Liver (tissue), 9 donors: ENCODE results near the gene FSIP1. TPM values are rescaled to one million over a fixed set of nuclear protein-coding genes. Genes with fewer than 3 reads are reported as not detected.

Experiments used
- DNase-seq: peaks from one replicate; pipeline ENCODE4 v3.0.0-alpha.2; 2017; ENCODE audit warnings: low spot score
- H3K27ac ChIP-seq, 2 donors: one replicate each; pipeline ENCODE4 v1.7.0; 2013; ENCODE audit warnings: inconsistent platforms in 2 of 2, low read length in 2 of 2, control low read depth in 1 of 2, low read depth in 1 of 2, mild to moderate bottlenecking in 1 of 2
- H3K27me3 ChIP-seq, 4 donors: one replicate each; pipeline versions ENCODE4 v1.6.1 to v1.7.0; 2013; ENCODE audit warnings: low read length in 3 of 4, inconsistent platforms in 1 of 4, mild to moderate bottlenecking in 1 of 4, moderate library complexity in 1 of 4; ENCODE audit not compliant: control insufficient read depth in 4 of 4, insufficient read depth in 4 of 4
- H3K36me3 ChIP-seq, 4 donors: one replicate each; pipeline versions ENCODE4 v1.6.1 to v1.7.0; 2013; ENCODE audit warnings: low read length in 3 of 4, mild to moderate bottlenecking in 3 of 4, low read depth in 1 of 4, moderate library complexity in 1 of 4; ENCODE audit not compliant: control insufficient read depth in 4 of 4, insufficient read depth in 3 of 4
- H3K4me1 ChIP-seq, 4 donors: one replicate each; pipeline versions ENCODE4 v1.6.1 to v1.7.0; 2013; ENCODE audit warnings: low read length in 3 of 4, mild to moderate bottlenecking in 3 of 4, moderate library complexity in 1 of 4; ENCODE audit not compliant: control insufficient read depth in 4 of 4, insufficient read depth in 4 of 4
- H3K4me3 ChIP-seq, 3 donors: one replicate each; pipeline versions ENCODE4 v1.6.1 to v1.7.0; 2013; ENCODE audit warnings: low read length in 3 of 3, control low read depth in 1 of 3, low read depth in 1 of 3, mild to moderate bottlenecking in 1 of 3
- H3K9ac ChIP-seq, 2 donors: one replicate each; pipeline ENCODE4 v1.7.0; 2013; ENCODE audit warnings: low read length in 2 of 2, mild to moderate bottlenecking in 2 of 2, moderate library complexity in 2 of 2, control low read depth in 1 of 2, low read depth in 1 of 2
- H3K9me3 ChIP-seq, 4 donors: one replicate each; pipeline versions ENCODE4 v1.6.1 to v1.7.0; 2013; ENCODE audit warnings: low read length in 3 of 4; ENCODE audit not compliant: control insufficient read depth in 4 of 4
- EGR1 ChIP-seq, 2 donors: IDR thresholded peaks; 2 replicates each; pipeline ENCODE4 v1.6.1; 2016 to 2018; ENCODE audit warnings: antibody characterized with exemption in 2 of 2, low read depth in 2 of 2
- FOXA2 ChIP-seq: IDR thresholded peaks from 2 replicates; pipeline ENCODE4 v1.6.1; 2016; ENCODE audit warnings: antibody characterized with exemption
- HNF4A ChIP-seq, 2 donors: conservative IDR thresholded peaks; 2 replicates each; pipeline ENCODE4 v1.6.1; 2016; ENCODE audit warnings: antibody characterized with exemption in 2 of 2, mild to moderate bottlenecking in 2 of 2
- HNF4G ChIP-seq: IDR thresholded peaks from 2 replicates; pipeline ENCODE4 v1.6.1; 2016; ENCODE audit warnings: antibody characterized with exemption
- JUND ChIP-seq, 2 donors: IDR thresholded peaks; 2 replicates each; pipeline ENCODE4 v1.6.1; 2016; ENCODE audit warnings: antibody characterized with exemption in 2 of 2
- NR2F2 ChIP-seq: IDR thresholded peaks from 2 replicates; pipeline ENCODE4 v1.6.1; 2016; ENCODE audit warnings: antibody characterized with exemption
- RAD21 ChIP-seq, 2 donors: IDR thresholded peaks; 2 replicates each; pipeline ENCODE4 v1.6.1; 2016; ENCODE audit warnings: antibody characterized with exemption in 2 of 2, mild to moderate bottlenecking in 2 of 2
- RXRA ChIP-seq, 2 donors: IDR thresholded peaks; 2 replicates each; pipeline ENCODE4 v1.6.1; 2017 to 2018; ENCODE audit warnings: antibody characterized with exemption in 2 of 2, mild to moderate bottlenecking in 1 of 2
- SP1 ChIP-seq: IDR thresholded peaks from 2 replicates; pipeline ENCODE4 v1.6.1; 2018; ENCODE audit warnings: antibody characterized with exemption, mild to moderate bottlenecking
- WGBS: extraction: QIAGEN DNeasy Blood & Tissue Kit; methylation state at CpG from one replicate; pipeline ENCODE4 v1.1.7; 2013; 5-methylcytosine and 5-hydroxymethylcytosine counted together
- polyA plus RNA-seq, 2 donors: library from polyadenylated mRNA; stranded (reverse) in 1 of 2; unstranded in 1 of 2; fragments of 200-250 nt in 1 of 2; fragments of >200 nt in 1 of 2; fragmentation: Nextera tagmentation in 1 of 2; extraction: Ambion mirVana in 1 of 2; gene quantifications; one replicate each; pipeline versions ENCODE4 v1.2.1 to v1.2.3, GENCODE V29; 2013 to 2015
- total RNA-seq, 2 donors: library from RNA; depleted of rRNA; stranded (reverse); fragments of >200 nt; gene quantifications; one replicate each; pipeline ENCODE4 v1.2.3, GENCODE V29; 2014
- TF ChIP-seq, protein P1 (sequence below): IDR thresholded peaks from 2 replicates; pipeline ENCODE4 v1.6.1; 2016; ENCODE audit warnings: antibody characterized with exemption
- TF ChIP-seq, protein P2 (sequence below): fragments of 150-350 bp; IDR thresholded peaks from 2 replicates; pipeline ENCODE4 v1.5.1; 2017; ENCODE audit warnings: improper control_type of control experiment, low read depth, low read length; ENCODE audit not compliant: missing input control
- TF ChIP-seq, protein P3 (sequence below): IDR thresholded peaks from 2 replicates; pipeline ENCODE4 v1.6.1; 2016; ENCODE audit warnings: antibody characterized with exemption
- TF ChIP-seq, protein P4 (sequence below): IDR thresholded peaks from 2 replicates; pipeline ENCODE4 v1.6.1; 2016; ENCODE audit warnings: antibody characterized with exemption, mild to moderate bottlenecking
- TF ChIP-seq, protein P5 (sequence below): IDR thresholded peaks from 2 replicates; pipeline ENCODE4 v1.6.1; 2016; ENCODE audit warnings: antibody characterized with exemption
- donor health status: healthy.
- donor health status: healthy.
- donor health status: healthy.
- donor health status: healthy.
- donor health status: healthy.

The FSIP1 gene
- total and polyA plus RNA-seq, 4 donors: 0.05 to 0.29 (median 0.13) TPM

DNA sequence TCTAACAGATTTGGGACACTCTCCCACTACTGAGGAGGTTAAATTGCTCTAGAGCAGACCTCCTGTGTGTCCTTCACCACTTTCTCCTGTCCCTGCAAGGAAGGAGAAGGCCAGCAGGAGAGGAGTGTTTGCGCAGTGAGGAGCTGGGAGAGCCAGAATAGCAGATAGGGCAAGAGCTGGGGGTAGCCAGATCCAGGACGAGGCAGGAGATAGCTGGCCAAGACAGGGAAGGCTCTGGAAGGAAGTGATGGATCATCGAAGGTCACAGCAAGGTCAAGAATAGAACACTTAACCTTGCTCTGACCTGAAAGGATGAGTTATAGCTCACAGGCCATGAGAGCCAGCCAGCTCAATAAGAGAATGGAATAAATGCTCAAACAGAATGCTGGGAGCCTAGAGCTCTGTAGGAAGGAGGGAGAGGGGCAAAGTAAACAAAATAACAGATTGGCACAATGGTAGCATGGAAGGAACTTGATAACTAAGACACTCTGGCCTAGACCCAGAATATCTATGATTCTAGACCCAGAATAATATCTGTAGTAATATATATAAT is 37.5 kb upstream of the FSIP1 start:
- no peaks in the 10 kb centered on the region for H3K36me3 ChIP-seq
- H3K4me3 ChIP-seq: no peak overlapping the region
- TF ChIP-seq NR2F2: peak; percentile 70
- TF ChIP-seq, protein P1, sequence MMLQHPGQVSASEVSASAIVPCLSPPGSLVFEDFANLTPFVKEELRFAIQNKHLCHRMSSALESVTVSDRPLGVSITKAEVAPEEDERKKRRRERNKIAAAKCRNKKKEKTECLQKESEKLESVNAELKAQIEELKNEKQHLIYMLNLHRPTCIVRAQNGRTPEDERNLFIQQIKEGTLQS: no peak
- whole genome bisulfite sequencing: 59% methylated on average over 3 of the region's 3 CpGs
- no peak overlapping the region for H3K27ac ChIP-seq
- H3K4me1 ChIP-seq: no peaks in the 10 kb centered on the region
- H3K9ac ChIP-seq: no peak overlapping the region
- no peaks in the 10 kb centered on the region for H3K27me3 ChIP-seq
- DNase-seq: no peak
- no peaks in the 10 kb centered on the region for H3K9me3 ChIP-seq

DNA sequence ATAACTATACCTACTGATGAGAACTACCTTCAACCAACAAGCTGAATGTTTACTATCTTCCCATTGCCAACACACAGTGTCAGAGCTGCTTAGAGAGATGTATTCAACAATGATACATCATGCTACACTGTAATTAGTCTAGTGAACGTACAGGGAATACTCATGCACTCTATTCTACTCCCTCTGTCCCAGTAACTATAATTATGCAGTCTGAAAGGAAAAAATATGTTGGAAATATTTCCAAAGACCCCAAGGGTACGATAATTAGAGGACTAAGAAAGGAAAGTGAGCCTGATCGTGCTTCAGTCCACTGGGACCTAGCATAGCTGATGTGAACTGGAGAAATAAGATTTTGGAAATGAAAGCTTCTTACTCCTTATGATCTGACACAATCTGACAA is 36.9 kb upstream of the FSIP1 start:
- Histone ChIP-seq H3K9ac (no peak overlapping the region), H3K36me3 (no peaks in the 10 kb centered on the region), H3K27me3 (no peaks in the 10 kb centered on the region), H3K4me3 (no peak overlapping the region), H3K27ac (no peak overlapping the region), H3K9me3 (no peaks in the 10 kb centered on the region), H3K4me1 (no peaks in the 10 kb centered on the region)
- WGBS: 93% methylated on average over 3 of the region's 3 CpGs
- TF ChIP-seq, protein P2, sequence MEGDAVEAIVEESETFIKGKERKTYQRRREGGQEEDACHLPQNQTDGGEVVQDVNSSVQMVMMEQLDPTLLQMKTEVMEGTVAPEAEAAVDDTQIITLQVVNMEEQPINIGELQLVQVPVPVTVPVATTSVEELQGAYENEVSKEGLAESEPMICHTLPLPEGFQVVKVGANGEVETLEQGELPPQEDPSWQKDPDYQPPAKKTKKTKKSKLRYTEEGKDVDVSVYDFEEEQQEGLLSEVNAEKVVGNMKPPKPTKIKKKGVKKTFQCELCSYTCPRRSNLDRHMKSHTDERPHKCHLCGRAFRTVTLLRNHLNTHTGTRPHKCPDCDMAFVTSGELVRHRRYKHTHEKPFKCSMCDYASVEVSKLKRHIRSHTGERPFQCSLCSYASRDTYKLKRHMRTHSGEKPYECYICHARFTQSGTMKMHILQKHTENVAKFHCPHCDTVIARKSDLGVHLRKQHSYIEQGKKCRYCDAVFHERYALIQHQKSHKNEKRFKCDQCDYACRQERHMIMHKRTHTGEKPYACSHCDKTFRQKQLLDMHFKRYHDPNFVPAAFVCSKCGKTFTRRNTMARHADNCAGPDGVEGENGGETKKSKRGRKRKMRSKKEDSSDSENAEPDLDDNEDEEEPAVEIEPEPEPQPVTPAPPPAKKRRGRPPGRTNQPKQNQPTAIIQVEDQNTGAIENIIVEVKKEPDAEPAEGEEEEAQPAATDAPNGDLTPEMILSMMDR: no peak
- TF ChIP-seq SP1 (no peak), NR2F2 (no peak), EGR1 (IDR thresholded peaks at IDR 0.05; ENCODE audit: low read depth in 2 of 2) (no peak), RXRA (IDR thresholded peaks at IDR 0.05) (no peak), JUND (IDR thresholded peaks at IDR 0.05) (no peak), FOXA2 (no peak), HNF4A (conservative IDR thresholded peaks at IDR 0.05) (no peak), HNF4G (no peak), RAD21 (IDR thresholded peaks at IDR 0.05) (no peak)
- TF ChIP-seq, protein P3, sequence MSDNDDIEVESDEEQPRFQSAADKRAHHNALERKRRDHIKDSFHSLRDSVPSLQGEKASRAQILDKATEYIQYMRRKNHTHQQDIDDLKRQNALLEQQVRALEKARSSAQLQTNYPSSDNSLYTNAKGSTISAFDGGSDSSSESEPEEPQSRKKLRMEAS: no peak
- TF ChIP-seq, protein P4, sequence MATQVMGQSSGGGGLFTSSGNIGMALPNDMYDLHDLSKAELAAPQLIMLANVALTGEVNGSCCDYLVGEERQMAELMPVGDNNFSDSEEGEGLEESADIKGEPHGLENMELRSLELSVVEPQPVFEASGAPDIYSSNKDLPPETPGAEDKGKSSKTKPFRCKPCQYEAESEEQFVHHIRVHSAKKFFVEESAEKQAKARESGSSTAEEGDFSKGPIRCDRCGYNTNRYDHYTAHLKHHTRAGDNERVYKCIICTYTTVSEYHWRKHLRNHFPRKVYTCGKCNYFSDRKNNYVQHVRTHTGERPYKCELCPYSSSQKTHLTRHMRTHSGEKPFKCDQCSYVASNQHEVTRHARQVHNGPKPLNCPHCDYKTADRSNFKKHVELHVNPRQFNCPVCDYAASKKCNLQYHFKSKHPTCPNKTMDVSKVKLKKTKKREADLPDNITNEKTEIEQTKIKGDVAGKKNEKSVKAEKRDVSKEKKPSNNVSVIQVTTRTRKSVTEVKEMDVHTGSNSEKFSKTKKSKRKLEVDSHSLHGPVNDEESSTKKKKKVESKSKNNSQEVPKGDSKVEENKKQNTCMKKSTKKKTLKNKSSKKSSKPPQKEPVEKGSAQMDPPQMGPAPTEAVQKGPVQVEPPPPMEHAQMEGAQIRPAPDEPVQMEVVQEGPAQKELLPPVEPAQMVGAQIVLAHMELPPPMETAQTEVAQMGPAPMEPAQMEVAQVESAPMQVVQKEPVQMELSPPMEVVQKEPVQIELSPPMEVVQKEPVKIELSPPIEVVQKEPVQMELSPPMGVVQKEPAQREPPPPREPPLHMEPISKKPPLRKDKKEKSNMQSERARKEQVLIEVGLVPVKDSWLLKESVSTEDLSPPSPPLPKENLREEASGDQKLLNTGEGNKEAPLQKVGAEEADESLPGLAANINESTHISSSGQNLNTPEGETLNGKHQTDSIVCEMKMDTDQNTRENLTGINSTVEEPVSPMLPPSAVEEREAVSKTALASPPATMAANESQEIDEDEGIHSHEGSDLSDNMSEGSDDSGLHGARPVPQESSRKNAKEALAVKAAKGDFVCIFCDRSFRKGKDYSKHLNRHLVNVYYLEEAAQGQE: no peak
- TF ChIP-seq, protein P1: no peak
- TF ChIP-seq, protein P5, sequence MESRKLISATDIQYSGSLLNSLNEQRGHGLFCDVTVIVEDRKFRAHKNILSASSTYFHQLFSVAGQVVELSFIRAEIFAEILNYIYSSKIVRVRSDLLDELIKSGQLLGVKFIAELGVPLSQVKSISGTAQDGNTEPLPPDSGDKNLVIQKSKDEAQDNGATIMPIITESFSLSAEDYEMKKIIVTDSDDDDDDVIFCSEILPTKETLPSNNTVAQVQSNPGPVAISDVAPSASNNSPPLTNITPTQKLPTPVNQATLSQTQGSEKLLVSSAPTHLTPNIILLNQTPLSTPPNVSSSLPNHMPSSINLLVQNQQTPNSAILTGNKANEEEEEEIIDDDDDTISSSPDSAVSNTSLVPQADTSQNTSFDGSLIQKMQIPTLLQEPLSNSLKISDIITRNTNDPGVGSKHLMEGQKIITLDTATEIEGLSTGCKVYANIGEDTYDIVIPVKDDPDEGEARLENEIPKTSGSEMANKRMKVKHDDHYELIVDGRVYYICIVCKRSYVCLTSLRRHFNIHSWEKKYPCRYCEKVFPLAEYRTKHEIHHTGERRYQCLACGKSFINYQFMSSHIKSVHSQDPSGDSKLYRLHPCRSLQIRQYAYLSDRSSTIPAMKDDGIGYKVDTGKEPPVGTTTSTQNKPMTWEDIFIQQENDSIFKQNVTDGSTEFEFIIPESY: no peak
- DNase-seq: no peak
